ENCODE measurements around the gene KRTAP5-2.
"Not testable (repeated sequence)": the region's sequence is repeated elsewhere in the genome, so short reads cannot be mapped to it uniquely, and the experiment has no call there.

The KRTAP5-2 gene

GRCh38 chr11:1603629-1604028, 5.5 kb upstream of the KRTAP5-2 start:
- no peaks in the 10 kb centered on the region for H3K36me3 ChIP-seq (ENCODE audit: control insufficient read depth, insufficient read depth, low read length)
- H3K9me3 ChIP-seq (ENCODE audit: control insufficient read depth, insufficient read depth, low read length), result 0 out of 2 replicates have a peak, but pooled peaks cover 3% of the 10 kb centered on the region
- no peak overlapping the region for H3K9ac ChIP-seq (ENCODE audit: low read depth, low read length)
- H3K27ac ChIP-seq (ENCODE audit: low read depth, low read length), result no peak overlapping the region
- H3K27me3 ChIP-seq (ENCODE audit: control insufficient read depth, insufficient read depth, low read length), result no peaks in the 10 kb centered on the region; the same call in 1 of the 2 replicates
- no peak overlapping the region for H3K4me3 ChIP-seq (ENCODE audit: low read depth, low read length)
- H3K4me1 ChIP-seq (ENCODE audit: control insufficient read depth, insufficient read depth, low read length), result peaks cover 6% of the 10 kb centered on the region

GRCh38 chr11:1601663-1602062, 3.6 kb upstream of the KRTAP5-2 start:
- H3K27ac ChIP-seq (ENCODE audit: low read depth, low read length); H3K36me3 ChIP-seq (ENCODE audit: control insufficient read depth, insufficient read depth, low read length); H3K4me3 ChIP-seq (ENCODE audit: low read depth, low read length); H3K4me1 ChIP-seq (ENCODE audit: control insufficient read depth, insufficient read depth, low read length); H3K27me3 ChIP-seq (ENCODE audit: control insufficient read depth, insufficient read depth, low read length); H3K9ac ChIP-seq (ENCODE audit: low read depth, low read length); H3K9me3 ChIP-seq (ENCODE audit: control insufficient read depth, insufficient read depth, low read length): not testable (repeated sequence)

GRCh38 chr11:1600626-1601025, 2.5 kb upstream of the KRTAP5-2 start:
- Histone ChIP-seq H3K27ac (ENCODE audit: low read depth, low read length) (no peak overlapping the region), H3K36me3 (ENCODE audit: control insufficient read depth, insufficient read depth, low read length) (no peaks in the 10 kb centered on the region), H3K4me1 (ENCODE audit: control insufficient read depth, insufficient read depth, low read length) (peaks cover 13% of the 10 kb centered on the region), H3K4me3 (ENCODE audit: low read depth, low read length) (no peak overlapping the region), H3K27me3 (ENCODE audit: control insufficient read depth, insufficient read depth, low read length) (peaks cover 4% of the 10 kb centered on the region; the same call in 1 of the 2 replicates), H3K9ac (ENCODE audit: low read depth, low read length) (no peak overlapping the region), H3K9me3 (ENCODE audit: control insufficient read depth, insufficient read depth, low read length) (0 out of 2 replicates have a peak, but pooled peaks cover 3% of the 10 kb centered on the region)

GRCh38 chr11:1598816-1599215, 722 bp upstream of the KRTAP5-2 start:
- Histone ChIP-seq H3K9ac (ENCODE audit: low read depth, low read length) (no peak overlapping the region), H3K4me3 (ENCODE audit: low read depth, low read length) (no peak overlapping the region), H3K4me1 (ENCODE audit: control insufficient read depth, insufficient read depth, low read length) (peaks cover 13% of the 10 kb centered on the region), H3K9me3 (ENCODE audit: control insufficient read depth, insufficient read depth, low read length) (0 out of 2 replicates have a peak, but pooled peaks cover 3% of the 10 kb centered on the region), H3K27ac (ENCODE audit: low read depth, low read length) (no peak overlapping the region), H3K27me3 (ENCODE audit: control insufficient read depth, insufficient read depth, low read length) (peaks cover 4% of the 10 kb centered on the region; the same call in 1 of the 2 replicates), H3K36me3 (ENCODE audit: control insufficient read depth, insufficient read depth, low read length) (no peaks in the 10 kb centered on the region)

GRCh38 chr11:1598406-1598805, 312 bp upstream of the KRTAP5-2 start:
- H3K4me1 ChIP-seq (ENCODE audit: control insufficient read depth, insufficient read depth, low read length), result peaks cover 13% of the 10 kb centered on the region
- H3K27ac ChIP-seq (ENCODE audit: low read depth, low read length); H3K36me3 ChIP-seq (ENCODE audit: control insufficient read depth, insufficient read depth, low read length); H3K27me3 ChIP-seq (ENCODE audit: control insufficient read depth, insufficient read depth, low read length); H3K9me3 ChIP-seq (ENCODE audit: control insufficient read depth, insufficient read depth, low read length); H3K4me3 ChIP-seq (ENCODE audit: low read depth, low read length); H3K9ac ChIP-seq (ENCODE audit: low read depth, low read length): not testable (repeated sequence)

GRCh38 chr11:1597331-1597993, 632 bp downstream of the KRTAP5-2 start:
- H3K27me3 ChIP-seq (ENCODE audit: control insufficient read depth, insufficient read depth, low read length), result peaks cover 4% of the 10 kb centered on the region; the same call in 1 of the 2 replicates
- H3K36me3 ChIP-seq (ENCODE audit: control insufficient read depth, insufficient read depth, low read length), result no peaks in the 10 kb centered on the region
- no peak overlapping the region for H3K4me3 ChIP-seq (ENCODE audit: low read depth, low read length)
- H3K9ac ChIP-seq (ENCODE audit: low read depth, low read length), result no peak overlapping the region
- H3K9me3 ChIP-seq (ENCODE audit: control insufficient read depth, insufficient read depth, low read length), result 0 out of 2 replicates have a peak, but pooled peaks cover 3% of the 10 kb centered on the region
- no peak overlapping the region for H3K27ac ChIP-seq (ENCODE audit: low read depth, low read length)
- peaks cover 13% of the 10 kb centered on the region for H3K4me1 ChIP-seq (ENCODE audit: control insufficient read depth, insufficient read depth, low read length)

- H3K9ac ChIP-seq (ENCODE audit: low read depth, low read length); H3K36me3 ChIP-seq (ENCODE audit: control insufficient read depth, insufficient read depth, low read length); H3K4me3 ChIP-seq (ENCODE audit: low read depth, low read length); H3K27ac ChIP-seq (ENCODE audit: low read depth, low read length); H3K9me3 ChIP-seq (ENCODE audit: control insufficient read depth, insufficient read depth, low read length); H3K27me3 ChIP-seq (ENCODE audit: control insufficient read depth, insufficient read depth, low read length): not testable (repeated sequence)
- H3K4me1 ChIP-seq (ENCODE audit: control insufficient read depth, insufficient read depth, low read length), result peaks cover 13% of the 10 kb centered on the region
These were observed 1.4 kb downstream of the KRTAP5-2 start for GRCh38 chr11:1596576-1597121.

- H3K4me1 ChIP-seq (ENCODE audit: control insufficient read depth, insufficient read depth, low read length), result peaks cover 13% of the 10 kb centered on the region
- H3K27me3 ChIP-seq (ENCODE audit: control insufficient read depth, insufficient read depth, low read length); H3K27ac ChIP-seq (ENCODE audit: low read depth, low read length); H3K4me3 ChIP-seq (ENCODE audit: low read depth, low read length); H3K9me3 ChIP-seq (ENCODE audit: control insufficient read depth, insufficient read depth, low read length); H3K9ac ChIP-seq (ENCODE audit: low read depth, low read length); H3K36me3 ChIP-seq (ENCODE audit: control insufficient read depth, insufficient read depth, low read length): not testable (repeated sequence)
These were observed 2.0 kb downstream of the KRTAP5-2 start for GRCh38 chr11:1595994-1596575.

- H3K36me3 ChIP-seq (ENCODE audit: control insufficient read depth, insufficient read depth, low read length), result no peaks in the 10 kb centered on the region
- H3K4me1 ChIP-seq (ENCODE audit: control insufficient read depth, insufficient read depth, low read length), result peaks cover 13% of the 10 kb centered on the region
- H3K27ac ChIP-seq (ENCODE audit: low read depth, low read length), result no peak overlapping the region
- H3K9ac ChIP-seq (ENCODE audit: low read depth, low read length), result no peak overlapping the region
- peaks cover 4% of the 10 kb centered on the region; the same call in 1 of the 2 replicates for H3K27me3 ChIP-seq (ENCODE audit: control insufficient read depth, insufficient read depth, low read length)
- no peak overlapping the region for H3K4me3 ChIP-seq (ENCODE audit: low read depth, low read length)
- H3K9me3 ChIP-seq (ENCODE audit: control insufficient read depth, insufficient read depth, low read length), result no peaks in the 10 kb centered on the region
These were observed 5.5 kb downstream of the KRTAP5-2 start for GRCh38 chr11:1592628-1593027.

GRCh38 chr11:1589996-1590395, 8.1 kb downstream of the KRTAP5-2 start:
- Histone ChIP-seq H3K9ac (ENCODE audit: low read depth, low read length) (no peak overlapping the region), H3K9me3 (ENCODE audit: control insufficient read depth, insufficient read depth, low read length) (no peaks in the 10 kb centered on the region), H3K36me3 (ENCODE audit: control insufficient read depth, insufficient read depth, low read length) (no peaks in the 10 kb centered on the region), H3K27ac (ENCODE audit: low read depth, low read length) (no peak overlapping the region), H3K4me1 (ENCODE audit: control insufficient read depth, insufficient read depth, low read length) (no peaks in the 10 kb centered on the region), H3K27me3 (ENCODE audit: control insufficient read depth, insufficient read depth, low read length) (no peaks in the 10 kb centered on the region), H3K4me3 (ENCODE audit: low read depth, low read length) (no peak overlapping the region)

- not testable (repeated sequence) for H3K36me3 ChIP-seq (ENCODE audit: control insufficient read depth, insufficient read depth, low read length); H3K27me3 ChIP-seq (ENCODE audit: control insufficient read depth, insufficient read depth, low read length); H3K9me3 ChIP-seq (ENCODE audit: control insufficient read depth, insufficient read depth, low read length); H3K9ac ChIP-seq (ENCODE audit: low read depth, low read length); H3K4me3 ChIP-seq (ENCODE audit: low read depth, low read length); H3K27ac ChIP-seq (ENCODE audit: low read depth, low read length); H3K4me1 ChIP-seq (ENCODE audit: control insufficient read depth, insufficient read depth, low read length)
These were observed 8.7 kb downstream of the KRTAP5-2 start for GRCh38 chr11:1589191-1589963.

Data from HUES48 (cell line).